Skeletal muscle cell (primary cell): ENCODE results near the gene MRPL22.
A peak's percentile ranks its signal among the peaks of the same experiment; 100 is the strongest.
"Not testable (repeated sequence)": the region's sequence is repeated elsewhere in the genome, so short reads cannot be mapped to it uniquely, and the experiment has no call there.

Source experiments
- DNase-seq: peaks from one replicate; pipeline ENCODE4 v3.0.0-alpha.2; 2010; ENCODE audit warnings: low read depth
- H3K4me3 ChIP-seq: 2 replicates; pipeline ENCODE4 v1.5.1; 2011; ENCODE audit warnings: low read depth, mild to moderate bottlenecking, control low read depth, low read length, moderate library complexity

MRPL22 gene

DNA sequence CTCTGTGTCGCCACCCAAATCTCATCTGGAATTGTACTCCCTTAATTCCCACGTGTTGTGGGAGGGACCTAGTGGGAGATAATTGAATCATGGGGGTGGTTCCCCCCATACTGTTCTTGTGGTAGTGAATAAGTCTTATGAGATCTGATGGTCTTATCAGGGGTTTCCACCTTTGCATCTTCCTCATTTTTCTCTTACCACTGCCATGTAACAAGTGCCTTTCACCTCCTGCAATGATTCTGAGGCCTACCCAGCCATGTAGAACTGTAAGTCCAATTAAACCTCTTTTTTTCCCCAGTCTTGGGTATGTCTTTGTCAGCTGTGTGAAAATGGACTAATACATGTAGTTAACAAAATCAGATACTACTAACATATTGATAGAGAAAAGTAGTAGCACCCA is 37.4 kb downstream of the MRPL22 start:
- DNase-seq, H3K4me3 ChIP-seq: not testable (repeated sequence)

- no peak overlapping the region for H3K4me3 ChIP-seq
- no peak for DNase-seq
Observed at GRCh38 chr5:154984946-154985516, 44.2 kb downstream of the MRPL22 start.

DNA sequence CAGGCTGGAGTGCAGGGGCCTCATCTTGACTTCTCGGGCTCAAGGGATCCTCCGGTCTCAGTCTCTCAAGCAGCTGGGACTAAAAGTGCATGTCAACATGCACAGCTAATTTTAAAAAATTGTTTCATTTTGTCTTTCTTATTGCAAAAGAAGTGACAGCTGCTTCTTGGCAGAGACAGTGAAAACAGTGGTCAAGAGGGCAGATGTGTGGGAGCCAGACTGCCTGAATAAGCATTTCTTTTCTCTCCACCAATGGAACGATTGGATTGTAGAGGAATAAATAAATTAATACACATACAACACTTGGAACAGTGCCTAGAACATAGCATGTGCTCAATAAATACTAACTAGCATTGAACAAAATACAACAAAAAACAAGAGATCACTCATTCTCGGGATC is 45.3 kb downstream of the MRPL22 start:
- peak; percentile 25 for DNase-seq
- no peak overlapping the region for H3K4me3 ChIP-seq

DNA sequence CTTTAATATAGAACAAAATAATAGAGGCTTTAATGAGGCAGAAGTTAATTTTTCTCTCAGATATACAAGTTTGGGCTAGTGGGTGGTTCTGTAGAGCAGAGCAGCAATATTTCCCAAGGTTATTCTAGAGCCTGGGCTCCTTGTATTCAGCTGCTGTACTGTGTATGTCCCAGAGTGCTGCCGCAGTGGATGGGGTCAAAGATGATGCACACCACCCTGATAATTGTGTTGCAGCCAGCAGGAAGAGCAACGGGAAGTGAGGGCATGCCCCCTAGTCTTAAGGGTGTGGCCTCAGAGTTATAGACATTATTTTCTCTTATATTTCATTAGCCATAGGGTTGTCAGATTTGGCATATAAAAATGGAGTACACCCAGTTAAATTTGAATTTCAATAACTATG is 48.8 kb downstream of the MRPL22 start:
- no peak overlapping the region for H3K4me3 ChIP-seq
- no peak for DNase-seq

DNA sequence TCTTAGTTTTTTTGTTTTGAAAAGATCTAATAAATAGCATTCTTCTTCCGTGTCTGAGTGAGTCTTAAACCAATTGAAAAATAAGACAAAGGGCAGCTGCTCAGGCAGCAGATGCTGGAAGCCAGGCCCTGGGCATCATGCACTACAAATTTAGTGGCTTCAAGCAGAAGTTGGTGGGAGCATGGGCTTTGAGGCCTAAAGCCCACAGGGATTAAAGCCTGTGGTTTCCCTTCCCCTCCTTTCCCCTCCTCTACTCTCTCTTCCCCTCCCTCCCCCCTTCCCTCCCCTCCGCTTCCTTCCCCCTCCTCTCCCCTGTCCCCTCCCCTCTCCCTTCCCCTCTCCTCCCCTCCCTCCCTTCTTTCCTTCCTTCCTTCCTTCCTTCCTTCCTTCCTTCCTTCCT is 52.6 kb downstream of the MRPL22 start:
- no peak overlapping the region for H3K4me3 ChIP-seq
- no peak for DNase-seq

- no peak for DNase-seq
- H3K4me3 ChIP-seq: no peak overlapping the region
Observed at GRCh38 chr5:154995679-154996078, 54.8 kb downstream of the MRPL22 start.

GRCh38 chr5:154997746-154998145 is 56.9 kb downstream of the MRPL22 start:
- H3K4me3 ChIP-seq: no peak overlapping the region
- DNase-seq: no peak

GRCh38 chr5:154999865-155000264 is 59.0 kb downstream of the MRPL22 start:
- no peak for DNase-seq
- H3K4me3 ChIP-seq: no peak overlapping the region

DNA sequence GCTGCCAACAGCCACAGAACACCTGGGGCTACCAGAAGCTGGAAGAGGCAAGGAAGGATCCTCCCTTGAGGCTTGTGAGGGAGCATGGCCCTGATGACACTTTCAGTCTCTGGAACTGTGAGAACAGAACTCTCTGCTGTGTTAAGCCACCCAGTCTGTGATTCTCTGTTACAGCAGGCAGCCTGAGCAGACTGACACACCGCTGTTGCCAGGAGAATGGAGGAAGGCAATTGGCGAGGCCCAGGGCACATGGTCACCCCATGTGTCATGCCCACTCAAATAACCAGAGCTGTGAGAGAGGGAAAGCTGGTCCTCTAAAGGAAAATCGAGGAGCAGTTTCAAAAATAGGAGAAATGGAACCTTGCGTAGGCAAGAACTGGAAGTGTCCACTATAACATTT is 60.6 kb downstream of the MRPL22 start:
- DNase-seq: no peak
- no peak overlapping the region for H3K4me3 ChIP-seq

- not testable (repeated sequence) for H3K4me3 ChIP-seq, DNase-seq
Observed at GRCh38 chr5:155002722-155003121, 61.8 kb downstream of the MRPL22 start.

DNA sequence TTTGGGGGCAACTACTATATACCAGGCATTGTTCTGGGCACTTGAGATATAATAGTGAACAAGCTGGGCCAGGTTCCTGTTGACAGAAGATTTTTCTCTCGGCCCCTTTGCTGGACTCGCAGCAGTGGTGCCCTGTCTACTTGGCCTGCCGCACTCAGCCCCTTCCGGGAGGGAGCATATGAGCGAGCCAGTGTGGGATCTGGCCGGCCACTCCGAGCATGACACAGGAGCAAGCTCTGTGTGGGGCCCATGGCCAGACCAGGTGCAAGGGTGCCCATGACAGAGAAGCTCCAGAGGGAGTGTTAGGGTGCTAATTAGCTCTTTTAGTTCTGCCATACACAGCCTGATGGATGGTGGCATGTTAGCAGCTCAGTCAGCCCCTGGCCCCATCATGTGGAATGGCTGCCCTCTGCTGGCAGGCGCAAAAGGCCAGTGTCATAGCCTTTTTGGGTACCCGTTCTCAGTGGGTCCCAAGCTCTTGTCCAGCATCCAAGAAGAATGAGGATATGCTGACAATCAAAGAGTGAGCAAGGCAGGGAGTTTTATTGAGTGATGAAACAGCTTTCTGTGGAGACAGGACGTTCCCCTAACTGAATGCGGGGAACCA is 63.4 kb downstream of the MRPL22 start:
- DNase-seq: no peak
- H3K4me3 ChIP-seq: no peak overlapping the region

GRCh38 chr5:155006265-155006664 is 65.4 kb downstream of the MRPL22 start:
- not testable (repeated sequence) for H3K4me3 ChIP-seq, DNase-seq

GRCh38 chr5:155008669-155009068 is 67.8 kb downstream of the MRPL22 start:
- DNase-seq: no peak
- H3K4me3 ChIP-seq: no peak overlapping the region

GRCh38 chr5:155010881-155011280 is 70.0 kb downstream of the MRPL22 start:
- no peak overlapping the region for H3K4me3 ChIP-seq
- no peak for DNase-seq

GRCh38 chr5:155013526-155013925 is 72.7 kb downstream of the MRPL22 start, which contains the start of gene KIF4B:
Gene KIF4B (plus strand): TSS chr5:155013755. CDS start chr5:155013860, 105 bp downstream.
- no peak for DNase-seq
- no peak within 1 kb of the TSS for H3K4me3 ChIP-seq

- no peak overlapping the region for H3K4me3 ChIP-seq
- DNase-seq: no peak
Observed at GRCh38 chr5:155015239-155015638, 74.4 kb downstream of the MRPL22 start.

DNA sequence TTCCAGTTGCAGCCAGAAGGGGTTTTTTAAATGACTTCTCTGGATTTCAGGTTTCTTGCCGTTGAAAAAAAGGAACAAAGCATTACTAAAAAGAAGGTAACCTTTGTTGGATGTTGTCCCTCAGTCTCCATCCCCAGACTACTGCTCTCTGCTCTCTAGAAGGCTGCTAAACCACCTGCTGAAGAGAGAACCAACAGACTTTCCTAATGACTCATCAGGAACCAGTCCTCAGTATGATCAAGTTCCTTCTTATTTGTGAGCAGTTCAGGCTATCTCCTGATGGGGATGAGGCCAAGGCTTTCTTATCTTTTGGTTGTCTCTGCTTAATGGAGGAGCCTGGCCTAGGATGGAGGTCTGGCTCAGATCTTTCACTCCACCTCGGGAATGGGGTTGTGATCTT is 76.7 kb downstream of the MRPL22 start:
- DNase-seq: no peak
- no peak overlapping the region for H3K4me3 ChIP-seq
